SK-N-SH (cell line): ENCODE results near the gene SASH1. TPM values are rescaled to one million over a fixed set of nuclear protein-coding genes. Genes with fewer than 3 reads are reported as not detected.

Experiments
- CTCF ChIA-PET: fragments of 300-600, 350-600 bp; formaldehyde crosslinking; extraction: SDS; loops from one replicate; lab custom pipeline; 2021; lab: Yijun Ruan, JAX
- POLR2A ChIA-PET: fragments of 350-600 bp; sonication (Branson Sonifier 250); formaldehyde crosslinking; extraction: SDS; loops from one replicate; lab custom pipeline; 2020; ENCODE audit warnings: antibody characterized with exemption, inconsistent platforms; lab: Yijun Ruan, JAX
- DNase-seq: peaks from one replicate; pipeline ENCODE4 v3.0.0; 2012
- H2AFZ ChIP-seq: fragments of 200-600 bp; sonication (generic); 2 replicates; pipeline ENCODE4 v1.8.1; 2016; ENCODE audit warnings: antibody characterized with exemption, mild to moderate bottlenecking, low read depth
- H3F3A ChIP-seq: fragments of 200-600 bp; sonication (generic); replicated peaks from 2 replicates; pipeline ENCODE3; 2016; ENCODE audit warnings: antibody characterized with exemption, mild to moderate bottlenecking; ENCODE audit not compliant: insufficient read depth
- H3K27ac ChIP-seq, 2 experiments: fragments of 200-500 bp in 1 of 2; fragments of 200-600 bp in 1 of 2; sonication (Bioruptor generic) in 1 of 2; sonication (generic), shearing (Covaris generic) in 1 of 2; 2 replicates each; pipeline versions ENCODE4 v1.5.1 to v1.6.1; 2014 to 2016; ENCODE audit warnings: low read depth in 2 of 2, inconsistent platforms in 1 of 2, low read length in 1 of 2, mild to moderate bottlenecking in 1 of 2, mixed read lengths in 1 of 2
- H3K27me3 ChIP-seq: fragments of 200-600 bp; sonication (generic), shearing (Covaris generic); 2 replicates; pipeline ENCODE4 v1.6.1; 2016; ENCODE audit warnings: mixed run types; ENCODE audit not compliant: insufficient read depth
- H3K36me3 ChIP-seq, 2 experiments: fragments of 200-500 bp in 1 of 2; fragments of 200-600 bp in 1 of 2; sonication (Bioruptor generic) in 1 of 2; sonication (generic) in 1 of 2; replicated peaks in 1 of 2; 2 replicates each; pipeline versions ENCODE3 to v1.5.1; 2014 to 2016; ENCODE audit warnings: low read length in 1 of 2, mild to moderate bottlenecking in 1 of 2; ENCODE audit not compliant: insufficient read depth in 2 of 2, control insufficient read depth in 1 of 2
- H3K4me1 ChIP-seq, 2 experiments: fragments of 200-500 bp in 1 of 2; fragments of 200-600 bp in 1 of 2; sonication (Bioruptor generic) in 1 of 2; sonication (generic), shearing (Covaris generic) in 1 of 2; 2 replicates each; pipeline versions ENCODE4 v1.5.1 to v1.6.1; 2014 to 2016; ENCODE audit warnings: low read depth in 1 of 2, low read length in 1 of 2, mixed run types in 1 of 2; ENCODE audit not compliant: insufficient read depth in 2 of 2, control insufficient read depth in 1 of 2
- H3K4me2 ChIP-seq: fragments of 200-600 bp; sonication (generic), shearing (Covaris generic); 2 replicates; pipeline ENCODE4 v1.6.1; 2017; ENCODE audit warnings: mixed run types
- H3K4me3 ChIP-seq, 2 experiments: fragments of 200-500 bp in 1 of 2; fragments of 200-600 bp in 1 of 2; sonication (Bioruptor generic) in 1 of 2; sonication (generic), shearing (Covaris generic) in 1 of 2; 2 replicates each; pipeline versions ENCODE4 v1.5.1 to v1.8.1; 2014 to 2016; ENCODE audit warnings: low read depth in 2 of 2, inconsistent platforms in 1 of 2, low read length in 1 of 2, mild to moderate bottlenecking in 1 of 2, mixed read lengths in 1 of 2, moderate library complexity in 1 of 2
- H3K79me2 ChIP-seq: fragments of 200-600 bp; sonication (generic); 2 replicates; pipeline ENCODE4 v1.8.1; 2017; ENCODE audit warnings: mild to moderate bottlenecking; ENCODE audit not compliant: insufficient read depth
- H3K9ac ChIP-seq: fragments of 200-600 bp; sonication (generic); 2 replicates; pipeline ENCODE4 v1.6.1; 2017; ENCODE audit warnings: mixed run types
- H3K9me2 ChIP-seq: fragments of 200-600 bp; sonication (generic); 2 replicates; pipeline ENCODE4 v1.6.1; 2017; ENCODE audit warnings: mixed run types
- H3K9me3 ChIP-seq: fragments of 200-600 bp; sonication (generic); 2 replicates; pipeline ENCODE4 v1.6.1; 2017; ENCODE audit warnings: mixed run types, mild to moderate bottlenecking, moderate library complexity
- H4K20me1 ChIP-seq: fragments of 200-600 bp; sonication (generic); 2 replicates; pipeline ENCODE4 v1.6.1; 2017; ENCODE audit warnings: mild to moderate bottlenecking, mixed run types; ENCODE audit not compliant: insufficient read depth
- ELF1 ChIP-seq: IDR thresholded peaks from 2 replicates; pipeline ENCODE4 v1.4.0; 2012
- FOSL2 ChIP-seq: IDR thresholded peaks from 2 replicates; pipeline ENCODE4 v1.4.0; 2012; ENCODE audit warnings: low read depth, mild to moderate bottlenecking, moderate library complexity, borderline replicate concordance
- FOXM1 ChIP-seq: IDR thresholded peaks from 2 replicates; pipeline ENCODE4 v1.4.0; 2012; ENCODE audit warnings: low read depth, mild to moderate bottlenecking
- MEF2A ChIP-seq: IDR thresholded peaks from 2 replicates; pipeline ENCODE4 v1.4.0; 2012; ENCODE audit warnings: low read depth, borderline replicate concordance
- MXI1 ChIP-seq: IDR thresholded peaks from 2 replicates; pipeline ENCODE4 v1.6.1; 2012; ENCODE audit warnings: mild to moderate bottlenecking, low read depth, low read length, improper control_type of control experiment
- NFIC ChIP-seq: IDR thresholded peaks from 2 replicates; pipeline ENCODE4 v1.4.0; 2012; ENCODE audit warnings: borderline replicate concordance
- NRF1 ChIP-seq: IDR thresholded peaks from 2 replicates; pipeline ENCODE4 v1.6.1; 2012; ENCODE audit warnings: low read depth, mild to moderate bottlenecking, low read length
- PBX3 ChIP-seq: IDR thresholded peaks from 2 replicates; pipeline ENCODE4; 2012
- POLR2AphosphoS5 ChIP-seq: IDR thresholded peaks from 2 replicates; pipeline ENCODE4 v1.6.1; 2012; ENCODE audit warnings: low read depth, low read length
- RAD21 ChIP-seq: IDR thresholded peaks from 2 replicates; pipeline ENCODE4 v1.6.1; 2012; ENCODE audit warnings: mild to moderate bottlenecking, low read length
- RCOR1 ChIP-seq: fragments of 150-350 bp; IDR thresholded peaks from 2 replicates; pipeline ENCODE4 v1.6.1; 2017; ENCODE audit warnings: antibody characterized with exemption, low read length
- RFX5 ChIP-seq: IDR thresholded peaks from 2 replicates; pipeline ENCODE4 v1.6.1; 2012; ENCODE audit warnings: mild to moderate bottlenecking, improper control_type of control experiment, low read length
- RXRA ChIP-seq: IDR thresholded peaks from 2 replicates; pipeline ENCODE4 v1.4.0; 2012; ENCODE audit warnings: low read depth, mild to moderate bottlenecking, borderline replicate concordance
- SIN3A ChIP-seq: IDR thresholded peaks from 2 replicates; pipeline ENCODE4 v1.6.1; 2012; ENCODE audit warnings: low read depth, mild to moderate bottlenecking, low read length, moderate library complexity, borderline replicate concordance
- SMC3 ChIP-seq: IDR thresholded peaks from 2 replicates; pipeline ENCODE4 v1.6.1; 2012; ENCODE audit warnings: low read depth, low read length, improper control_type of control experiment
- TCF12 ChIP-seq: IDR thresholded peaks from 2 replicates; pipeline ENCODE4 v1.4.0; 2012
- TEAD4 ChIP-seq: IDR thresholded peaks from 2 replicates; pipeline ENCODE4 v1.4.0; 2012; ENCODE audit warnings: mild to moderate bottlenecking, borderline replicate concordance; ENCODE audit not compliant: insufficient read depth
- YY1 ChIP-seq: IDR thresholded peaks from 2 replicates; pipeline ENCODE4 v1.4.0; 2012; ENCODE audit warnings: low read depth, mild to moderate bottlenecking
- WGBS: methylation state at CpG from one replicate; pipeline ENCODE4 v1.1.6; 2017; ENCODE audit warnings: low lambda C conversion rate; 5-methylcytosine and 5-hydroxymethylcytosine counted together
- polyA plus RNA-seq, 3 experiments: library from polyadenylated mRNA; depleted of rRNA; stranded (reverse); fragments of >200 nt; gene quantifications; 2 replicates each; pipeline ENCODE4 v1.2.3, GENCODE V29; 2012
- TF ChIP-seq, protein P1 (sequence below): IDR thresholded peaks from 2 replicates; pipeline ENCODE4 v1.6.1; 2012; ENCODE audit warnings: mild to moderate bottlenecking, low read depth, low read length, moderate library complexity

SASH1 gene
- polyA plus RNA-seq, 1 of the 3 experiments (the other 2 are of a cell fraction): 19.8 TPM

DNA sequence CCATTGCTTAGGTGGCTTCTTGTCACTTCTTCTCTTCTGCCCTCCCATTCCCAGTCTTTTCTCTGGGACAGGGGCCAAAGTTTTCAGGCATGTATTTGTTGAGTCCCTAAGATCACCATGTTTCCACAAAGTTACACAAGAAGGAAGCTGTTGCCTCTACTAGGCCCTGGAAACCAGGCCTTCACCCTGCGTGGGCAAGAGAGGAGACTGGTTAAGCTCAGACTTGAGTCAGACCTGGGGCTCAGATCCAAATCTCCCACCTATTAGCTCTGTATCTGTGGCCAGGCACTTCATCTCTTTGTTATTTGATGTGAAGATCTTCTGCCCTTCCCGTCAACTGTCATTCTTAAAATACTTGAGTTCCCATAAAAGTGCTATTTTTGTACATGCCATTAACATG lies 154.6 kb downstream of the SASH1 start:
- Histone ChIP-seq H3K79me2 (peaks cover 47% of the 10 kb centered on the region), H3K4me3 (no peak overlapping the region), H3K27me3 (no peaks in the 10 kb centered on the region), H3K36me3 (peaks cover 0 to 9% of the 10 kb centered on the region in 2 experiments), H2AFZ (no peak overlapping the region), H3K4me1 (peaks cover 2 to 25% of the 10 kb centered on the region in 2 experiments; a peak in 3 of 4 replicates), H3K9me3 (no peaks in the 10 kb centered on the region), H3F3A (peaks cover 39% of the 10 kb centered on the region), H3K9ac (peak overlapping the region; percentile 55; the same call in 1 of the 2 replicates), H4K20me1 (no peaks in the 10 kb centered on the region), H3K4me2 (no peak overlapping the region; the same call in 1 of the 2 replicates), H3K27ac (peak overlapping the region; percentile 23 to 98; a peak in 3 of 4 replicates), H3K9me2 (no peaks in the 10 kb centered on the region)
- DNase-seq: no peak
- 15% methylated on average over 2 of the region's 2 CpGs for WGBS
- POLR2A ChIA-PET: no interaction called here
- CTCF ChIA-PET: interaction anchor here (0.6 to 1.5 kb wide), 2 partner anchors 12 to 15 kb away, joined by 3 read pairs; no protein-coding TSS in a partner anchor
- TF ChIP-seq YY1: no peak
- no peak for TF ChIP-seq RFX5
- no peak for TF ChIP-seq MXI1
- no peak for TF ChIP-seq TEAD4
- TF ChIP-seq, protein P1, sequence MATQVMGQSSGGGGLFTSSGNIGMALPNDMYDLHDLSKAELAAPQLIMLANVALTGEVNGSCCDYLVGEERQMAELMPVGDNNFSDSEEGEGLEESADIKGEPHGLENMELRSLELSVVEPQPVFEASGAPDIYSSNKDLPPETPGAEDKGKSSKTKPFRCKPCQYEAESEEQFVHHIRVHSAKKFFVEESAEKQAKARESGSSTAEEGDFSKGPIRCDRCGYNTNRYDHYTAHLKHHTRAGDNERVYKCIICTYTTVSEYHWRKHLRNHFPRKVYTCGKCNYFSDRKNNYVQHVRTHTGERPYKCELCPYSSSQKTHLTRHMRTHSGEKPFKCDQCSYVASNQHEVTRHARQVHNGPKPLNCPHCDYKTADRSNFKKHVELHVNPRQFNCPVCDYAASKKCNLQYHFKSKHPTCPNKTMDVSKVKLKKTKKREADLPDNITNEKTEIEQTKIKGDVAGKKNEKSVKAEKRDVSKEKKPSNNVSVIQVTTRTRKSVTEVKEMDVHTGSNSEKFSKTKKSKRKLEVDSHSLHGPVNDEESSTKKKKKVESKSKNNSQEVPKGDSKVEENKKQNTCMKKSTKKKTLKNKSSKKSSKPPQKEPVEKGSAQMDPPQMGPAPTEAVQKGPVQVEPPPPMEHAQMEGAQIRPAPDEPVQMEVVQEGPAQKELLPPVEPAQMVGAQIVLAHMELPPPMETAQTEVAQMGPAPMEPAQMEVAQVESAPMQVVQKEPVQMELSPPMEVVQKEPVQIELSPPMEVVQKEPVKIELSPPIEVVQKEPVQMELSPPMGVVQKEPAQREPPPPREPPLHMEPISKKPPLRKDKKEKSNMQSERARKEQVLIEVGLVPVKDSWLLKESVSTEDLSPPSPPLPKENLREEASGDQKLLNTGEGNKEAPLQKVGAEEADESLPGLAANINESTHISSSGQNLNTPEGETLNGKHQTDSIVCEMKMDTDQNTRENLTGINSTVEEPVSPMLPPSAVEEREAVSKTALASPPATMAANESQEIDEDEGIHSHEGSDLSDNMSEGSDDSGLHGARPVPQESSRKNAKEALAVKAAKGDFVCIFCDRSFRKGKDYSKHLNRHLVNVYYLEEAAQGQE: no peak
- 0 out of 2 replicates have a peak, but pooled peaks have one; percentile 16 for TF ChIP-seq FOSL2
- TF ChIP-seq TCF12: peak; percentile 72
- peak; percentile 48; the same call in 1 of the 2 replicates for TF ChIP-seq NFIC
- TF ChIP-seq ELF1: no peak
- no peak for TF ChIP-seq FOXM1
- no peak for TF ChIP-seq SIN3A
- no peak for TF ChIP-seq SMC3
- TF ChIP-seq RAD21: no peak
- 0 out of 2 replicates have a peak, but pooled peaks have one; percentile 46 for TF ChIP-seq MEF2A
- TF ChIP-seq NRF1: no peak
- no peak for TF ChIP-seq RCOR1
- TF ChIP-seq PBX3: 0 out of 2 replicates have a peak, but pooled peaks have one; percentile 30
- peak; percentile 28; the same call in 1 of the 2 replicates for TF ChIP-seq POLR2AphosphoS5
- peak; percentile 33; the same call in 1 of the 2 replicates for TF ChIP-seq RXRA
